Measurements from ENCODE around the gene MICAL3.

Gene MICAL3

GRCh38 chr22:17743661-17744411, 280.5 kb downstream of the MICAL3 start:
- DNase-seq = no peak

- DNase-seq = peak; percentile 83
These were observed 281.8 kb downstream of the MICAL3 start for GRCh38 chr22:17742527-17742902.

GRCh38 chr22:17741866-17742526, 282.4 kb downstream of the MICAL3 start:
- DNase-seq = no peak

- no peak for DNase-seq
These were observed 285.0 kb downstream of the MICAL3 start for GRCh38 chr22:17739196-17739975.

GRCh38 chr22:17738386-17739128, 285.8 kb downstream of the MICAL3 start:
- DNase-seq = no peak
